Activated CD8-positive, alpha-beta memory T cell treated with anti-CD3 and anti-CD28 coated beads, Interleukin-2, amount 10 ng/mL, durations not matched to agents 7 days and 5 days (primary cell): ENCODE results near the gene VPS45. TPM values are rescaled to one million over a fixed set of nuclear protein-coding genes. Genes with fewer than 3 reads are reported as not detected.
A peak's percentile ranks its signal among the peaks of the same experiment; 100 is the strongest.
"Not testable (repeated sequence)": the region's sequence is repeated elsewhere in the genome, so short reads cannot be mapped to it uniquely, and the experiment has no call there.

Experiments used
- ATAC-seq: fragments of 150-1000 bp; cut with Tn5 transposase; one replicate; pipeline ENCODE4 v1.10.0; 2021; ENCODE audit warnings: moderate library complexity
- CTCF ChIA-PET: fragments of 350-600 bp; sonication (Branson Sonifier 250); formaldehyde crosslinking; loops from one replicate; lab custom pipeline; 2021; ENCODE audit warnings: antibody characterized with exemption; lab: Charles Lee
- DNase-seq: peaks from one replicate; pipeline ENCODE4 v3.0.0-alpha.2; 2020
- H3K27ac Mint-ChIP-seq: one replicate; pipeline ENCODE4 v1.8.0; 2021; ENCODE audit warnings: mild to moderate bottlenecking, mixed read lengths
- H3K27me3 Mint-ChIP-seq: one replicate; pipeline ENCODE4 v1.8.0; 2021; ENCODE audit warnings: mixed read lengths
- H3K36me3 Mint-ChIP-seq: one replicate; pipeline ENCODE4 v1.8.0; 2021; ENCODE audit warnings: mild to moderate bottlenecking, mixed read lengths
- H3K4me1 Mint-ChIP-seq: one replicate; pipeline ENCODE4 v1.8.0; 2021; ENCODE audit warnings: mixed read lengths
- H3K4me3 Mint-ChIP-seq: one replicate; pipeline ENCODE4 v1.8.0; 2021; ENCODE audit warnings: mild to moderate bottlenecking, moderate library complexity, mixed read lengths
- H3K9me3 Mint-ChIP-seq: one replicate; pipeline ENCODE4 v1.8.0; 2022; ENCODE audit warnings: low read depth, mixed read lengths
- total RNA-seq, 2 experiments: library from RNA; stranded (reverse); gene quantifications; one replicate each; pipeline ENCODE4 v1.2.3, GENCODE V29; 2021

Gene VPS45
- total RNA-seq, 2 experiments from 2014 or later: 34.7 to 35.9 TPM

DNA sequence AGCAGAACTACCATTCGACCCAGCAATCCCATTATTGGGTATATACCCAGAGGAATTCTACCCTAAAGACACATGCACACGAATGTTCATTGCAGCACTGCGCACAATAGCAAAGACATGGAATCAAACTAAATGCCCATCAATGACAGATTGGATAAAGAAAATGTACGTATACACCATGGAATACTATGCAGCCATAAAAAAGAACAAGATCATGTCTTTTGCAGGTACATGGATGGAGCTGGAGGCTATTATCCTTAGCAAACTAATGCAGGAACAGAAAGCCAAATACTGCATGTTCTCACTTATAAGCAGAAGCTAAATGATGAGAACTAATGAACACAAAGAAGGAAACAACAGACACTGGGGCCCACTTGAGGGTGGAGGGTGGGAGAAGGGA is 12.1 kb upstream of the VPS45 start:
- DNase-seq, H3K4me1 Mint-ChIP-seq, CTCF ChIA-PET, H3K4me3 Mint-ChIP-seq, ATAC-seq, H3K9me3 Mint-ChIP-seq, H3K27ac Mint-ChIP-seq, H3K36me3 Mint-ChIP-seq: not testable (repeated sequence)
- H3K27me3 Mint-ChIP-seq: peaks cover 10% of the 10 kb centered on the region

DNA sequence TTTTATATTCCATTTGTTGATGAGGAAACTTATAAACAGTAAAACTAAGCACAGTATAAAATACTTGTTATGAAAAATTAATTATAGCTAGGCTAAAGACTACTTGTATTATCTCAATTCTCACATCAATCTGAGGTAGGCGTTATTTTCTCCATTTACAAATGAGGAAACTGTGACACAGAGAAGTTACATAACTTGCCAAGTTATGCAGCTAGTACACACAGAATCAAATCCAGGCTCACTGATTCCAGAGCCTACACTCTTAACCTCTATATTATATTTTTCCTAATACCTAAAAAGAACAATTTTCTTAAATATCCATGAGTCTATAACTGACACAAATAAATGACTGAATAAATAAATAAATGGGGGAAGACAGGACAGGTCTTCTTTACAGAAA is 11.2 kb upstream of the VPS45 start:
- ATAC-seq (no peak), DNase-seq (no peak)
- CTCF ChIA-PET: no interaction called here
- Mint-ChIP-seq H3K27ac (no peak overlapping the region), H3K4me1 (peaks cover 2% of the 10 kb centered on the region), H3K9me3 (no peaks in the 10 kb centered on the region), H3K36me3 (no peaks in the 10 kb centered on the region), H3K27me3 (peaks cover 10% of the 10 kb centered on the region), H3K4me3 (no peak overlapping the region)

DNA sequence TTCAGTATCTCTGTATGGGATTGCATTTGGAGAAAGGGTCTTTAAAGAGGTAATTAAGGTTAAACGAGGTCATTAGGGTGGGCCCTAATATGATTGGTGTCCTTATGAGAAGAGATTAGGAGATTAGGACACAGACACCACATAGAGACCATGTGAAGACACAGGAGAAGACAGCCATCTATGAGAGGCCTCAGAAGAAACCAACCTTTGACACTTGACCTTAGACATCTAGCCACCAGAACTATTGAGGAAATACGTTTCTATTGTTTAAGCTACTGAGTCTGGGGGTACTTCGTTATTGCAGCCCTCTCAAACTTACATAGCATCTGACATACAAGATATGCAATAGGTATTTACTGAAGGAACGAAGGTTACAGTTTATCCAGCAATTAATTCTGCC is 7.3 kb upstream of the VPS45 start:
- no peaks in the 10 kb centered on the region for H3K36me3 Mint-ChIP-seq
- DNase-seq (no peak), ATAC-seq (no peak)
- no peak overlapping the region for H3K4me3 Mint-ChIP-seq
- H3K27me3 Mint-ChIP-seq: no peaks in the 10 kb centered on the region
- H3K4me1 Mint-ChIP-seq: peaks cover 3% of the 10 kb centered on the region
- CTCF ChIA-PET: interaction anchor here (0.9 to 1.2 kb wide), 2 partner anchors 9 to 19 kb away, joined by 3 read pairs; no protein-coding TSS in a partner anchor
- no peak overlapping the region for H3K27ac Mint-ChIP-seq
- no peaks in the 10 kb centered on the region for H3K9me3 Mint-ChIP-seq

DNA sequence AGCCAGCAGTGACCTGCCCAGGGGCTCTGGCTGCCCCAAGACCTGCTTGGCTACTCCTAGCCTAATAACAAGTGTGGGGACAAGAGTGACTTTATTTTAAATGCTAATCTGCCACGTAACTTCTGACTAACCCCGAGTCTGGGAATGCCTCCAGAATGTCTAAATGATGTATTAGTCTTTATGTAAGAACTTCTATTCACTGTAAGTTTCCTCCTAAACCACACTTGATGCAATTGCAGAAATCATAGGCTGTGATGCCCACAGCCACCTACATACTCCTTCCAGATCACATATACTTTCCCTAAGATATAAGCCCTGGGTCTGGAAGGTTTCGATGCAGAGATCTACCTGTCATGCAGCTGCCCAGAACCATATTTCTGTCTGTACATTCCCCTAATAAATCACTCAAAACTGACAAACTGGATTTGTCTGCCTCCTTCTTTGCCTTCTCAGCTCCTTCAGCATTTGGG is 5.9 kb upstream of the VPS45 start:
- DNase-seq: no peak
- peaks cover 12% of the 10 kb centered on the region for H3K4me1 Mint-ChIP-seq
- no peak overlapping the region for H3K4me3 Mint-ChIP-seq
- no peaks in the 10 kb centered on the region for H3K27me3 Mint-ChIP-seq
- H3K27ac Mint-ChIP-seq: no peak overlapping the region
- H3K36me3 Mint-ChIP-seq: no peaks in the 10 kb centered on the region
- no peaks in the 10 kb centered on the region for H3K9me3 Mint-ChIP-seq
- ATAC-seq: no peak
- CTCF ChIA-PET: interaction anchor here (1.0 to 20.3 kb wide), 2 partner anchors 49 to 100 kb away, joined by 3 to 424 read pairs; partner anchors contain the start of gene PLEKHO1

DNA sequence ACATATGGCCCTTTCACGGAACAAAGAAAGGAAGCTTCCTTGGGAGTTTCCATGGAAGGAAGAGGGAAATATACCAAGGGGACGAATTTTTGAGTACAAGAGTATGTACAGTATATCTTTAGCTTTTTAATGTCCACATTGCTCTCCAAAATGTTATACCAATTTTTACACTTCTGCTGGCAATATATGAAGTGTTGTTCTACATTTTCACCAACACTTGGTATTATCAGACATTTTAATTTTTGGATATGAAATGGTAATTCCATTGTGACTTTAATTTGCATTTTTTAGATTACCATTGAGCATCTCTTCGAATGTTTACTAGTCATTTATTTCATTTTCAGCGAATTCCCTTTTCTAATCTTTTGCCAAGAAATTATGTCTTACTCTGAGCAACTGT is 5.5 kb upstream of the VPS45 start:
- peaks cover 14% of the 10 kb centered on the region for H3K4me1 Mint-ChIP-seq
- H3K9me3 Mint-ChIP-seq: no peaks in the 10 kb centered on the region
- no peak overlapping the region for H3K27ac Mint-ChIP-seq
- H3K27me3 Mint-ChIP-seq: no peaks in the 10 kb centered on the region
- CTCF ChIA-PET: interaction anchor here (1.0 to 20.3 kb wide), 2 partner anchors 48 to 100 kb away, joined by 3 to 424 read pairs; partner anchors contain the start of gene PLEKHO1
- DNase-seq (no peak), ATAC-seq (no peak)
- H3K4me3 Mint-ChIP-seq: no peak overlapping the region
- no peaks in the 10 kb centered on the region for H3K36me3 Mint-ChIP-seq

DNA sequence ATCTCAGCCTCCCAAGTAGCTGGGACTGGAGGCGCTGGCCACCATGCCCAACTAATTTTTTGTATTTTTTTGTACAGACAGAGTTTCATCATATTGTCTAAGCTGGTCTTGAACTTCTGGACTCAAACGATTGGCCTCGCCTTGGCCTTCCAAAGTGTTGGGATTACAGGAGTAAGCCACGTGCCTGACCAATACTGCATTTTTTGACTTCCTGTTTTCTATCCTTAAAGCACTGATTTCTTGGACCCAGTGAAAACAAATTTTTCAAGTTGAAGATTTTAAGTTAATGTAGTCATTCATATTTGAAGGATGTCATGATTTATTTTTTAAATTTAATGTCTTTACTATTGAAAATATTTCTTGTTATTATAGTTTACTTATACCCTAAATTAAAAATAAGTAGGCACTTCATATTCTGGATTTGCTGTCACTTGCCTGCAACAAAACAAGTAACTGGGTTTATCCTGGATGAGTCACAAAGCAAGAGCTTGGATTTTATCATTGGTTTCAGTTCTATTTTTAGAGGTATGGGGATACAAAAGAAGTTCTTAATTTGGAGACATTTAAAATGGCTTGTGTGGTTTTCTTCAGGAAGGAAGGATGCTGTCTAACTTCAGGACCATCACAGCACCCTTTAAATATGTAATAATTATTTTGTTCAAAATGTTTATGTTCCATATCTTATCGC is 2.2 kb upstream of the VPS45 start:
- Mint-ChIP-seq H3K27me3 (no peaks in the 10 kb centered on the region), H3K4me3 (peak overlapping the region; percentile 34), H3K4me1 (peaks cover 37% of the 10 kb centered on the region), H3K36me3 (peaks cover 8% of the 10 kb centered on the region), H3K27ac (no peak overlapping the region), H3K9me3 (no peaks in the 10 kb centered on the region)
- ATAC-seq (no peak), DNase-seq (no peak)
- CTCF ChIA-PET: interaction anchor here (1.0 to 20.3 kb wide), 6 partner anchors 14 to 122 kb away, joined by 3 to 424 read pairs (median 10); partner anchors contain the start of gene PLEKHO1

DNA sequence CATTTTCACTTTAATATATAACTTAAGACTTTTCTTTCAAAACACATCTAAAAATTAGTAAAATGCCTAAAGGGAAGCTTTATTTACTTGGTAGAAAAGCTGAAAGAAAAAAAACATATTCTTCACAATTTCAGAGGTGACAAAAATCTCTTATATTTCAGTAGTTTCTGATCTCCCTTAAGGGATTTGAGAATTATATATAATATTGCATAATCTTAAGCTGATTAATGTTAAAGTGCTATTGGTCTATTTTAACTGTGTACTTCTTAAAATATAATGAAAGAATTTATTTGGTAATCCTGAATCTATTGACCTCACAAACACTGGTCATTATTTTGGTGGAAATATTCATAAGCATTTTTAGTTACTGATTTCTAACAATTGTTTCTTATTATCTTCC is 1.2 kb upstream of the VPS45 start:
- DNase-seq (no peak), ATAC-seq (no peak)
- no peaks in the 10 kb centered on the region for H3K27me3 Mint-ChIP-seq
- no peaks in the 10 kb centered on the region for H3K9me3 Mint-ChIP-seq
- peaks cover 37% of the 10 kb centered on the region for H3K4me1 Mint-ChIP-seq
- peak overlapping the region; percentile 96 for H3K27ac Mint-ChIP-seq
- H3K36me3 Mint-ChIP-seq: peaks cover 8% of the 10 kb centered on the region
- peak overlapping the region; percentile 97 for H3K4me3 Mint-ChIP-seq
- CTCF ChIA-PET: interaction anchor here (1.1 to 20.3 kb wide), 5 partner anchors 15 to 167 kb away, joined by 4 to 424 read pairs (median 14); partner anchors contain the start of genes BOLA1 and PLEKHO1

DNA sequence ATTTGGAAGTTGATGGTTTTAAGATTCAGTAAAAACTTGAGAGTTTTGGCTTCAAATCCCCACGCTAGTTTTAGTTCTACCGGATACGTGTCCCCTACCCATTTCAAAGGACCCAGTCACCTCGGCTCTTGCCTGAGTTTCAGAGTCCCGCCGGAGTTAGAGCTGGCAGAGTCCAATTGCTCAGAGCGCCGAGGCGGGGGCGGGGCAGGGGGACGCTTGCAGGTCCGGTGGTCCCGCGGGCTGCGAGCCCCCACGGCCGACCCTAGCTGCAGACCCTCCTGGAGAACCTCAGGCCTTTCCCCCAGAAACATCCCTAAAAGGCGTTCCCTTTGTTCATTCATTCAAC is 765 bp upstream of the VPS45 start:
- H3K9me3 Mint-ChIP-seq: no peaks in the 10 kb centered on the region
- H3K36me3 Mint-ChIP-seq: peaks cover 8% of the 10 kb centered on the region
- CTCF ChIA-PET: interaction anchor here (1.1 to 20.3 kb wide), 5 partner anchors 16 to 167 kb away, joined by 4 to 424 read pairs (median 14); partner anchors contain the start of genes BOLA1 and PLEKHO1
- H3K27ac Mint-ChIP-seq: peak overlapping the region; percentile 96
- DNase-seq: peak; percentile 59
- ATAC-seq: peak; percentile 47
- H3K27me3 Mint-ChIP-seq: no peaks in the 10 kb centered on the region
- H3K4me3 Mint-ChIP-seq: peak overlapping the region; percentile 97
- peaks cover 37% of the 10 kb centered on the region for H3K4me1 Mint-ChIP-seq

DNA sequence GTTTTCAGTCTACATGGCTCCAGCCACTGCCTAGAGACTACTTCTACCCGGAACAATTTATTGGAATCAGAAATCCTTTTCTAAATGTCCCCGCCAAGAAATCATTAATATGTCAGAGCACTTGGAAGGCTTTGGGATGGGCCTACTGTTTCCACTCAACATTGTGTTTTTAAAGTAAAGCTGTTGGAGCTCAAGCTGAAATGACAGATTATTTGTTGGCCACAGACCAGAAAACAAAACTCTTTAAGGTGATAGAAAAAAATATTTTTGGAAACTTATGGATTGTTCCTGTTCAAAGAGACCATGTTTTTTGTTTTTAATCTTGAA is 496 bp downstream of the VPS45 start:
- H3K36me3 Mint-ChIP-seq: peaks cover 12% of the 10 kb centered on the region
- DNase-seq: no peak
- H3K4me3 Mint-ChIP-seq: peak overlapping the region; percentile 97
- no peaks in the 10 kb centered on the region for H3K27me3 Mint-ChIP-seq
- CTCF ChIA-PET: interaction anchor here (1.3 to 20.3 kb wide), 7 partner anchors 12 to 180 kb away, joined by 3 to 424 read pairs (median 6); partner anchors contain the start of genes OTUD7B and PLEKHO1
- peaks cover 39% of the 10 kb centered on the region for H3K4me1 Mint-ChIP-seq
- H3K9me3 Mint-ChIP-seq: no peaks in the 10 kb centered on the region
- H3K27ac Mint-ChIP-seq: peak overlapping the region; percentile 96
- peak; percentile 2 for ATAC-seq

DNA sequence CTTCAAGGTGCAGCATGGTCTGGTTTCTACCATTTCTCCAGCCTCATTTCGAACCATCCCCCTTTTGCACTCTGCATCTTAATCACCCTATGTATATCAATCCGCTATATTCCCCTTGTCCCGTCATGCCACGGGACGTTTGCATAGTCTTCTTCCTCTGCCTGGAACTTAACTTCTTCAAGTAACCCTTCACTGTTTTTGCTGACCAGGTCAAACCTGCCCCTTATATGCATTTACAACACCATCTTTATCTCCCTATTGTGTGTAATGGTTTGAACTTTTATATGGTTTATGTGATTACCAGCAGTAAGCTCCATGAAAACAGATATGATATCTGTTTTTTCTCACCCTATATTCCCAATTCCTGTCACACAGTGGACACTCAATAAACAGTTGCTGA is 2.3 kb downstream of the VPS45 start:
- no peak for ATAC-seq
- Mint-ChIP-seq H3K4me1 (peaks cover 37% of the 10 kb centered on the region), H3K27ac (no peak overlapping the region), H3K27me3 (no peaks in the 10 kb centered on the region), H3K36me3 (peaks cover 21% of the 10 kb centered on the region), H3K9me3 (no peaks in the 10 kb centered on the region), H3K4me3 (peak overlapping the region; percentile 0)
- CTCF ChIA-PET: interaction anchor here (0.9 to 20.3 kb wide), 3 partner anchors 19 to 117 kb away, joined by 3 to 424 read pairs (median 10); partner anchors contain the start of gene PLEKHO1
- no peak for DNase-seq

DNA sequence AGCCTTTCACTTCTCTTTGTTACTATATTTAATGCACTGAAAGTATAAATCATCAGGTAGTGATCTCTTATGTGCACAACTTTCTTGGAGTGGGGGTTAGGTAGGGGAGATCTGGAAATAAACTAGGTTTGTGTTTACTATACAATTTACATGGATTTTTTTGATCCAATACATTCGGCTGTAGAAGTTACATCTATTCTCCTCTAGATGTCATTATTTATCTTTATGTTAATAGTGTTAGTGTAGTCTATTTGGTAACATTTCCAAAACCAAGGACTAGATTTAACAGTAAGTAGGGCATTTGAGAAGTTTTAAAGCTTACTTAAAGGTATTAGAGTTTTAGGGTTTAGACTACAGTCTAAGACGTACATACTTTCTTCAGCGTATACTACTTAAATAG is 5.4 kb downstream of the VPS45 start:
- Mint-ChIP-seq H3K27ac (no peak overlapping the region), H3K4me3 (no peak overlapping the region), H3K4me1 (peaks cover 33% of the 10 kb centered on the region), H3K27me3 (no peaks in the 10 kb centered on the region), H3K9me3 (no peaks in the 10 kb centered on the region), H3K36me3 (peaks cover 36% of the 10 kb centered on the region)
- ATAC-seq (peak; percentile 64), DNase-seq (no peak)
- CTCF ChIA-PET: interaction anchor here (0.6 to 20.3 kb wide), 20 partner anchors 15 to 161 kb away, joined by 3 to 424 read pairs (median 4); partner anchors contain the start of gene PLEKHO1

DNA sequence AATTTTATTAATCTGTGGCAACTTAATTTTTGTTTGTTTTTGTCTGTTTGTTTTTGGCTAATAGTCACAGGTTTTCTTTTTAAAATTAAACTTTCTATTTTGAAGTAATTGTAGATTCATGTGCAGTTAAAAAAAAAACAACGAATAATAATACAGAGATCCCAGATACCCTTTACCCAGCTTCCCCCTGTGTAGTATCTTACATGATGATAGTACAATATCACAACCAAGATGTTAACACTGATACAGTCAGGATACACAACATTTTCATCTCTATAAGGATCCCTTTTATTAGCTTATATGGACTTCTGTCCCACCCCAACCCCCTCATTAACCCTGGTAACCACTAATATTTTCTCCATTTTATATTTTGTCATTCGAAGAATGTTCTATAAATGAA is 5.9 kb downstream of the VPS45 start:
- no peak overlapping the region for H3K4me3 Mint-ChIP-seq
- H3K27ac Mint-ChIP-seq: no peak overlapping the region
- no peak for ATAC-seq
- H3K27me3 Mint-ChIP-seq: no peaks in the 10 kb centered on the region
- H3K9me3 Mint-ChIP-seq: no peaks in the 10 kb centered on the region
- CTCF ChIA-PET: interaction anchor here (0.7 to 20.3 kb wide), 18 partner anchors 14 to 160 kb away, joined by 3 to 424 read pairs (median 4); partner anchors contain the start of gene PLEKHO1
- peaks cover 28% of the 10 kb centered on the region for H3K4me1 Mint-ChIP-seq
- H3K36me3 Mint-ChIP-seq: peaks cover 37% of the 10 kb centered on the region
- DNase-seq: no peak

DNA sequence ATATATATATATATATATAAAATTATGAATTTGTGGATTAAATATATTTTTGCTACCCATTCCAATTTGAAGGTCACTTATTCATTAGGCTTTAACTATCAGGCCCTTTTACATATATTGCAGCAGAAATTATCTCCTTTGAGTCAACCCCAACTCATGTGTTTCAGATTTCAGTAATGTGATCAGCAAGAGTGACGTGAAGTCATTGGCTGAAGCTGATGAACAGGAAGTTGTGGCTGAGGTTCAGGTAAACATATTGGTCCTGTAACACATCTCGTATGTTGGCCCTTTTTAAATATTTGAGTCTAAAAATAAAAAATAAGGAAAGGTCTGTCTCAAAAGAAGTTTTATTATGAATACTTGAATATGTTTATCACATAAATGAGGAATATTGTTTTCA is 8.5 kb downstream of the VPS45 start:
- peak; percentile 69 for ATAC-seq

More for the DNA sequence above, 8.5 kb downstream of the VPS45 start:
- H3K4me3 Mint-ChIP-seq: no peak overlapping the region
- no peaks in the 10 kb centered on the region for H3K27me3 Mint-ChIP-seq
- H3K27ac Mint-ChIP-seq: no peak overlapping the region
- no peaks in the 10 kb centered on the region for H3K9me3 Mint-ChIP-seq
- CTCF ChIA-PET: interaction anchor here (7.1 to 20.3 kb wide), 2 partner anchors 86 to 111 kb away, joined by 80 to 424 read pairs; partner anchors contain the start of gene PLEKHO1
- peaks cover 33% of the 10 kb centered on the region for H3K36me3 Mint-ChIP-seq
- peak; percentile 47 for DNase-seq
- H3K4me1 Mint-ChIP-seq: peaks cover 14% of the 10 kb centered on the region
